ENCODE data around the gene MTOR.

DNA sequence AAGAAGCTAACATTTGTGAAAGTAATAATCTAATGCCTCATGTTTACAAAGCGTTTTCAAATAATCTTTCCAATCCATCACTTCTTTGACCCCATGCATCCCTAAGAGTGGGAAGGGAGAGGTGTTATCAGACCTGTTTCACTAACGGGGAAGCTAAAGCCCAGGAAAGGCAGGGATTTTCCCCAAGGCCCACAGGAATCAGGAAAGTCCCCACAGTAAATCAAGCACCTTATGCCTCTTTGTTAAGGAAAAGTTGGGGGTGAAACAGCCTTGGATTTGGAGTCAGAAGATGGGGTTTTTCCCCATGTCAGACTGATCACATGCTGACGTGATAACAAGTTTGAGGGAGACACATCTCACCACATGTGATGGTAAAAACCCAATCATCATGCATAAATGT is 93.1 kb downstream of the MTOR start:
- no peak for TF ChIP-seq CTCF (IDR thresholded peaks at IDR 0.05; ENCODE audit: low read length)
- no peak for TF ChIP-seq EZH2 (optimal IDR thresholded peaks at IDR 0.05; ENCODE audit: low read depth, low read length)
- no peak for TF ChIP-seq EZH2phosphoT487 (IDR thresholded peaks at IDR 0.05; ENCODE audit: low read length)
